GM08714 (cell line): ENCODE data around the gene APBA2.

ENCODE experiments used
- H3K4me3 ChIP-seq: fragments of 200-500 bp; sonication (Bioruptor generic); 2 replicates; pipeline ENCODE4 v1.5.1; 2014; ENCODE audit warnings: mild to moderate bottlenecking, low read length, inconsistent platforms
- ZNF274 ChIP-seq: IDR thresholded peaks from 2 replicates; pipeline ENCODE4 v1.6.1; 2012; ENCODE audit warnings: mild to moderate bottlenecking, low read depth, low read length

Gene APBA2

DNA sequence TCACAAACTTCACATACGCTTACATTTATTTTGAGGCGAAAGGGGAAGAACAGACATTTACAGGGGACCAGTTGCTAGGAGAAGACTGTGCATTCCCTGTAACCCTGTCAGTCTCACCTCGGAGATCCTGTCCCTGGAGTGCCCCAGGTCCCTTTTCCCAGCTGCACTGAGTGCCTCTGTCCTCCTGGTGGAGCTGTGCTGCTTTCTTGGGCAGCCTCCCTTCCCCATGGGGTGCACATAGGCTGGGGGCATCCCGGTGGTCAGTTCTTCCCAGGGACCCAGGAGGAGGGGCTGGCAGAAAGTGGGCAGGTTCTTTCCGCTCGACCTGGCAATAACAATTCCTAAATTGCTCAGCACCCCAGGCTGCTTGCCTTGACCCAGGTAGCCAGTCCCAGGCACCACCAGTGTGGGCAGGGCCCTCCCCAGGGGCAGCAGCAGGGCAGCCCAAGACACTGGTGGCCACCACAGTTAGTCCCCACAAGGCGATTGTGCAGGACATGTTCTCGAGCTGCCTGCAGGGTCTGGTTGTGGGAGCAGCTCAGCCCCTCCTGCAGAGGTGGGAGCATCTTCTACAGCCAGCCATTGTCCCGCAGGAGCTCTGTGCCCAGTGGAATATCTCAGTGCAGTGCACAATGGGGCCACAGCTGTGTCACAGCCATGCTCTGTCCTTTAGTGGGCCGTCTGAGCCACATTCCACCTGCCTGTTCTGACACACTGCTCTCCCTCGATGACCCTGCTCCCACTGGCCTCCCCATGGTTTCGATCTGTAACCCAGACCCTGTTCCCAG, 36.3 kb downstream of the APBA2 start:
- no peak for TF ChIP-seq ZNF274
- no peak overlapping the region for H3K4me3 ChIP-seq

DNA sequence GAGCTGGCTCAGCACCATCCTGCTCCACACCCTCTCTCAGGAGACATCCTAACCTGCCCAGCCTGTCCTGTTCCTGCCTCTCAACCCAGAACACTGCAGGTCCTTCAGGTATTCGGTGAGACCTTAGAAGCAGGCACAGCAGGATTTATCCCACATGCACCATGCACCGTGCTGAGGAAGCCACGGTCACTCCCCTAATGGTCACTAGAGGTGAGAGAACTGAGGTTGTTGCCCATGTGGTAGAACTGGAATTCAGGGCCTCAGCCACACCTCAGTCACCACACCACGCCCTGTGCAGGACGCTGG, 36.9 kb downstream of the APBA2 start:
- no peak for TF ChIP-seq ZNF274

DNA sequence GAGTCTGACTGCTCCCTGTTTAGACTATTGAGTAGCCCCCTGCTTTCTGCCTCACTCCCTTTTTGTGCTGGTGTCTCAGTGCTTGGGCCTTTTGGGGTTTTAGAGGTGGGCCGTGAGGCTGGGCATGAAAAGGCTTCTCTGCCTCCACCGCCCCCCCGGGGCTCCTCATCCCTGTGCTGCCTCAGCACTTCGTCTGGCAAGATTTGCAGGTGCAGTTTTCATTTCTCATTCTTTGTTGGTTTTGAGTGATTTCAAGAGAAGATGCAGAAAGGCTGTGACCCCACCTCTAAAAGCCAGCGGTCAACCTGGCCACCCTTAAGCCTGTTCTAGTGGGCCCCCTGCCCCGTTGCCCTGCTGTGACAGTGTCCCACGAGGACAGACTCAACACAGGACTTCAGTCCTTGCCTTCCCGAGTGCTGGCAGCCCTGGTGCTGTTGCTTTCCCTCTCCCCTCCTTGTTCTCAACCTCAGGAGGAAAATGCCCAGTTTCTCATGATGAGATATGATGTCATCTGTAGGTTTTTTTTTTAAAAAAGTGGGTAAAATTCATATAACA, 38.0 kb downstream of the APBA2 start:
- TF ChIP-seq ZNF274, result no peak
- H3K4me3 ChIP-seq, result no peak overlapping the region

More for the DNA sequence above, 36.9 kb downstream of the APBA2 start:
- H3K4me3 ChIP-seq, result no peak overlapping the region

DNA sequence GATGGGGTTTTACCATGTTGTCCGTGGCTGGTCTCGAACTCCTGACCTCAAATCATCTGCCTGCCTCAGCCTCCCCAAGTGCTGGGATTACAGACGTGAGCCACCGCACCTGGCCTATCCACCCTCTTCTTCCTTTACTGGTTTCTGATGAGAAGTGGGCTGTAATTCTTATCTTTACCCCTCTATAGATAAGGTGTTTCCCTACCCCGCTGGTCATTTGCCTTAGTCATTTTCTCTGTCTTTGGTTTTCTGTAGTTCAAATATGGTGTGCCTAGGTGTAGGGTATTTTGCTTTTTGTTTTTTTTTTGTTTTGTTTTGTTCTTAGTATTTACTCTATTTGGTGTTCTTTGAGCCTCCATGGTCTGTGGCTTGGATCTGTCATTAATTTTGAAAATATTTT, 41.3 kb downstream of the APBA2 start:
- TF ChIP-seq ZNF274, result no peak
- no peak overlapping the region for H3K4me3 ChIP-seq

DNA sequence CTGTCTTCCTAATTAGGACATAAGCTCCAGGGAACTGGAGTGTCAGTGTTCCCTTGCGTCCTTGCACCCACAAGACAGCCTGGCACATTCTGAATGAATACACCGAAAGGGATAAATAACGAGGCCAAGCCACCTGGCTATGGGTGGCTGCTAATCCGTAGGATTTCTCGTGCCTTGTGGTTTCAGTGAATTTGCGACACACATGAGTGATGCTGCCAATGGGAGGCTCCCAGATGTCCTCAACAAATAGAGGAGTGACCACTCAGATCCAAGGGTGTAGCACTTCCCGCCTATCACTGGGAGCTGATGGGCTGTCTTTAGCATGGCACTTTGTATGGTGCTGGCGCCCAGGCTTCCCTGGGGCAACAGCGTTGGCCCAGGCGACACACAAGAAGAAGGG, 43.4 kb downstream of the APBA2 start:
- TF ChIP-seq ZNF274, result no peak
- H3K4me3 ChIP-seq, result no peak overlapping the region

DNA sequence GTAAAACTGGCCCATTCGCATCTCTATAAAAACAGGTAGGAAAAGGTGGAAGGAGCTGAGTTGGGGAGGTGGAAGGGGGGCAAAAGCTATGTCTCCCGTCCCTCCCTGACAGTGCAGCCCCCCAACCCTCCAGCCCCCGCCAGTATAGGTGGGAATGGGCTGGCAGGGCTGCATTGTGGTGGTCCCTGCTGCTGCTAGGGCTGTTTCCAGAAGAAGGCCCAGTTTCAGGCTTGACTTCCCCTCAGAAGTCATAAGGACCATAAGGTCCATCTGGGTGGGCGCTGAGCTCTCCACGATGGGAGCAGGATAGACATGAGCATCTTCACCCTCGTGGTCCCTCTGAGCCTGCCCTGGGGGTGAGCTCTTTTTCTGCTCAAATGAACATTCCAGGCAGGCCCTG, 44.2 kb downstream of the APBA2 start:
- H3K4me3 ChIP-seq, result no peak overlapping the region
- no peak for TF ChIP-seq ZNF274

- TF ChIP-seq ZNF274, result no peak
- no peak overlapping the region for H3K4me3 ChIP-seq
Observed at GRCh38 chr15:28930476-28931291, 44.9 kb downstream of the APBA2 start.

DNA sequence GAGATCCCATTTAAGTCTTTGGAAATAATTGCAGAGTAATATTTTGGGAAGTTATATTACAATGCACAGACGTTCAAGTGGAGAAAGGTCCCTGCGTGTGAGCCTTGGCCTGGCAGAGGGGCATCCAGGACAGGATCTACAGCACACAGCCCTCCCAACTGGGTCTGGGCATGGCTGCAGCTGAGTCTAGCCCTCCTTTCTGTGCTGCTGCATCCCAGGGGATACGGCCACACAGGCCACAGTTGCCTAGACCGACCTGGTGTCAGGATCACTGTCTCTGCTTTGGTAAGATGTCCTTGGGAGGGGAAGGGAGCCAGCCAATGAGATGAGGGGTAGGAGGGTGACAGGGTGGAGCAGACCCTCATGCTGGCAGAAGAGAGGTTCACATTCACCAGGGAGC, 46.1 kb downstream of the APBA2 start:
- no peak overlapping the region for H3K4me3 ChIP-seq
- TF ChIP-seq ZNF274, result no peak

- TF ChIP-seq ZNF274, result no peak
- no peak overlapping the region for H3K4me3 ChIP-seq
Observed at GRCh38 chr15:28932361-28932760, 46.6 kb downstream of the APBA2 start.

DNA sequence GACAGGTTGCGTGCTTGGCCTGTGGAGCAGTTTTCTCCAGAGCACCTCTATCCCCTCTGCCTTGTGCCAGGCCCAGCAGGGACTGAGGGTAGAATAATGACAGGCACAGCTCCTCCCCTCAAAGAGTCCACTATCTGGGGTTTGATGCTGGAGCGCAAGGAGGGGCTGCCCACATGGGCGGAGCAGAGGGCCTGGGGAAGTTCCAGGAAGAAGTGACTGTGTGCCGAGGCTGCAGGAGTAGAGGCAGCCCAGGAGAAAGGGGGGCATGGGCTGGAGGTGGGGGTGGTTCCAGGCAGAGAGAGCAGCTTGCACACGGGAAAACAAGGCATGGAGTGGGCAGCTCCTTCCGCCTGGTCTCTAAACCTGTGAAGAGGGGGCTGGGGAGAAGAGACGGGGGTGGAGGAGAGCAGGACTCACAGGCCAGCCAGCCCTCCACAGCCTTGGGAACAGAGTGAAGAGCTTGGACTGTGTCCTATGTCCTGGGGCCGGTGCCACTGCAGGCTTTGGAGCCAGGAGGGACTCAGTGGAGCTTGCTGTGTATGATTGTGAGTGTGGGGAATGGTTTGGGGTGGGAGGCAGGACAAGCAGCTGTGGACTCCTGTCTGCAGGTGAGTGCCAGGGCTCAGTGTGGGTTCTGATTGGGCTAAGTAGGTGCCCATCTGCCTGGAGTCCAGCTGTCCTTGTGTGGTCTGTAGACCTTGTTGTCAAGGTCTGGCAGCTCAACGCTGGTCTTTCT, 48.1 kb downstream of the APBA2 start:
- TF ChIP-seq ZNF274, result no peak
- no peak overlapping the region for H3K4me3 ChIP-seq

- H3K4me3 ChIP-seq, result no peak overlapping the region
- no peak for TF ChIP-seq ZNF274
Observed at GRCh38 chr15:28934645-28935044, 48.9 kb downstream of the APBA2 start.

DNA sequence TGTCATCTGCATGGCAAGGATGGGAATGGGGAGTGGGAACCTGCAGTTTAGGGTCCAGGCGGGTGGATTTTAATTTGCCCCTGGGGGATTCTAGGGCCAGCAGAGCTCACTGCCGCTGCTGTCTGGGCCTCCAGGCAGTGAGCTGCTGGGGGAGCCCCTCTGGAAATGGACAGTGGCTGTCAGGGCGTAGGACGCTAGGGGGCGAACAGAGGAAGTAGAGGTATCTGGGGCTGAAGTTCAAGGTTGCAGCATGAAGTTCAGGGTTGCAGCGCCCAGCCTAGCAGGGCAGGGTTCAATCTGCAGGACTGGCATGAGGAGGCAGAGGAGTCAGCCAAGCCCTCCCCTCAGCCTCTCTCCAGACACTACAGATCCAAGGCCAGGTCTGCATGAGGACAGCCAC, 49.5 kb downstream of the APBA2 start:
- TF ChIP-seq ZNF274, result no peak
- no peak overlapping the region for H3K4me3 ChIP-seq

- no peak for TF ChIP-seq ZNF274
- no peak overlapping the region for H3K4me3 ChIP-seq
Observed at GRCh38 chr15:28936081-28936480, 50.3 kb downstream of the APBA2 start.

DNA sequence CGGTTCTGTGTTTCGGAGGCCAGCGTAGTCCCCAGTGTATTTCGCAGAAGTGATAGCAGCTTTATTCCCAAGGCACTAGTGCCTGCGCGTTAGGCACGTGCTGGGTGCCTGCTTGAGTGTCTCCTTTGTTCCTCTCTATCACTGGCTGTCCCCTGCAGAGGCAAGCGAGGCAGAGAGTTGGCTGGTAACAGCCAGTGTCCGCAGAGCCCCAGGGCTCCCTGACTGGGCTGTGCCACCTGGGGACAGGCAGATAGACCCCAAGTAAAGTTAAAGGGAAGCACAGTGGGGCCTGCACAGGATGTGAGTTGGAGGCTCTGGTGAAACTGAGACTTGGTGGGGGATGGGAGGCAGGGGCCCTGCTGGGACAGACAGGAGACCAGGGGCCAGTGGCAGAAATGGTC, 50.7 kb downstream of the APBA2 start:
- H3K4me3 ChIP-seq, result no peak overlapping the region
- no peak for TF ChIP-seq ZNF274
